Sigmoid colon (tissue), 4 donors: ENCODE data around the gene CATSPER4.

ENCODE experiments used
- EP300 ChIP-seq, 4 donors: sonication (generic); formaldehyde crosslinking; IDR thresholded peaks; one replicate each; pipeline ENCODE4 v1.6.1; 2017; ENCODE audit warnings: antibody characterized with exemption in 4 of 4
- POLR2A ChIP-seq, 2 donors: fragments of 450-650 bp; IDR thresholded peaks; one replicate each; pipeline ENCODE4 v1.6.1; 2016; ENCODE audit warnings: antibody characterized with exemption in 2 of 2, mild to moderate bottlenecking in 2 of 2, moderate library complexity in 2 of 2
- POLR2AphosphoS5 ChIP-seq, 4 donors: sonication (generic); formaldehyde crosslinking; IDR thresholded peaks; one replicate each; pipeline ENCODE4 v1.6.1; 2017; ENCODE audit warnings: antibody characterized with exemption in 4 of 4
- TF ChIP-seq, protein P1 (sequence below), 4 experiments: fragments of 450-650 bp in 3 of 4; fragments of 200-600 bp in 1 of 4; IDR thresholded peaks; one replicate each; pipeline ENCODE4 v1.5.1; 2016 to 2019; ENCODE audit warnings: antibody characterized with exemption in 4 of 4, mild to moderate bottlenecking in 3 of 4, moderate library complexity in 2 of 4

DNA sequence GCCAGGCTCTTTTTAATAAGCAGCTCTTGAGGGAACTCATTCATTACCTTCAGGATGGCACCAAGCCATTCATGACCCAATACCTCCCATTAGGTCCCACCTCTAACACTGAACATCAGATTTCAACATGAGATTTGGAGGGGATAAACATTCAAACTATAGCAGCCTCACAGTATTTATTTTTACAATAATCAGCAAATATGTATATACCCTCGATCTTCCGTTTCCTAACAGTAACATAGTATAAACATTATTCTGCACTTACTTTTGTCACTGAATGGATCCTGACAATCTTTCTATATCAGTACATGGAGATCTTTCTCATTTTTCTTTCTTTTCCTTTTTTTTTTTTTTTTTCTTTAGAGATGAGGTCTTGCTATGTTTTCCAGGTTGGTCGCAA, 5.4 kb downstream of the CATSPER4 start:
- TF ChIP-seq, protein P1, sequence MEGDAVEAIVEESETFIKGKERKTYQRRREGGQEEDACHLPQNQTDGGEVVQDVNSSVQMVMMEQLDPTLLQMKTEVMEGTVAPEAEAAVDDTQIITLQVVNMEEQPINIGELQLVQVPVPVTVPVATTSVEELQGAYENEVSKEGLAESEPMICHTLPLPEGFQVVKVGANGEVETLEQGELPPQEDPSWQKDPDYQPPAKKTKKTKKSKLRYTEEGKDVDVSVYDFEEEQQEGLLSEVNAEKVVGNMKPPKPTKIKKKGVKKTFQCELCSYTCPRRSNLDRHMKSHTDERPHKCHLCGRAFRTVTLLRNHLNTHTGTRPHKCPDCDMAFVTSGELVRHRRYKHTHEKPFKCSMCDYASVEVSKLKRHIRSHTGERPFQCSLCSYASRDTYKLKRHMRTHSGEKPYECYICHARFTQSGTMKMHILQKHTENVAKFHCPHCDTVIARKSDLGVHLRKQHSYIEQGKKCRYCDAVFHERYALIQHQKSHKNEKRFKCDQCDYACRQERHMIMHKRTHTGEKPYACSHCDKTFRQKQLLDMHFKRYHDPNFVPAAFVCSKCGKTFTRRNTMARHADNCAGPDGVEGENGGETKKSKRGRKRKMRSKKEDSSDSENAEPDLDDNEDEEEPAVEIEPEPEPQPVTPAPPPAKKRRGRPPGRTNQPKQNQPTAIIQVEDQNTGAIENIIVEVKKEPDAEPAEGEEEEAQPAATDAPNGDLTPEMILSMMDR (IDR thresholded peaks at IDR 0.05): no peak
- TF ChIP-seq EP300 (IDR thresholded peaks at IDR 0.05) (no peak), POLR2AphosphoS5 (IDR thresholded peaks at IDR 0.05) (no peak), POLR2A (IDR thresholded peaks at IDR 0.05) (no peak)
